ENCODE measurements around the gene MAGEC2. TPM values are rescaled to one million over a fixed set of nuclear protein-coding genes. Genes with fewer than 3 reads are reported as not detected.

MAGEC2 gene
- total RNA-seq (2022) (not detected in 2 replicates), Bru-seq, nascent RNA (not detected), BruChase-seq, experiment 1, labeled RNA remaining after a 6-hour chase (not detected), BruChase-seq, experiment 2, labeled RNA remaining after a 2-hour chase (not detected)
- long read RNA-seq = 0 reads

- Mint-ChIP-seq H3K27ac (ENCODE audit: unreplicated experiment) (no peak within 1 kb of the TSS), H3K36me3 (ENCODE audit: insufficient read depth, unreplicated experiment) (no peaks in the 10 kb centered on the region), H3K4me3 (ENCODE audit: low read depth, unreplicated experiment) (no peak within 1 kb of the TSS), H3K4me1 (ENCODE audit: low read depth, unreplicated experiment) (no peaks in the 10 kb centered on the region), H3K27me3 (ENCODE audit: unreplicated experiment) (no peaks in the 10 kb centered on the region), H3K9me3 (ENCODE audit: low read depth, unreplicated experiment) (peaks cover 10% of the 10 kb centered on the region)
- BruUV-seq (replicated peaks) = no TSS peak
- intact Hi-C loops (cut with micrococcal nuclease; ENCODE audit: unreplicated experiment) = no loop called here
- TF ChIP-seq CTCF (IDR thresholded peaks at IDR 0.05; ENCODE audit: unreplicated experiment) = no peak
- CTCF ChIA-PET = no interaction called here
- no peak for DNase-seq
Observed at GRCh38 chrX:142204522-142205433, at the start of gene MAGEC2. Gene MAGEC2, minus strand, starts transcription at chrX:142205290. Its CDS starts 1,303 bp downstream, at chrX:142203987.

- Mint-ChIP-seq H3K27me3 (ENCODE audit: unreplicated experiment) (no peaks in the 10 kb centered on the region), H3K27ac (ENCODE audit: unreplicated experiment) (no peak overlapping the region), H3K4me3 (ENCODE audit: low read depth, unreplicated experiment) (no peak overlapping the region), H3K9me3 (ENCODE audit: low read depth, unreplicated experiment) (peaks cover 3% of the 10 kb centered on the region), H3K36me3 (ENCODE audit: insufficient read depth, unreplicated experiment) (no peaks in the 10 kb centered on the region), H3K4me1 (ENCODE audit: low read depth, unreplicated experiment) (no peaks in the 10 kb centered on the region)
- DNase-seq = no peak
- no peak for TF ChIP-seq CTCF (IDR thresholded peaks at IDR 0.05; ENCODE audit: unreplicated experiment)
- BruUV-seq (replicated peaks) = no TSS peak
- CTCF ChIA-PET = no interaction called here
- intact Hi-C loops (cut with micrococcal nuclease; ENCODE audit: unreplicated experiment) = no loop called here
Observed at GRCh38 chrX:142251680-142252079, 46.6 kb upstream of the MAGEC2 start.

- H3K27ac Mint-ChIP-seq (ENCODE audit: unreplicated experiment) = no peak overlapping the region
- no peak for DNase-seq
- no TSS peak for BruUV-seq (replicated peaks)
- intact Hi-C loops (cut with micrococcal nuclease; ENCODE audit: unreplicated experiment) = no loop called here
- H3K4me3 Mint-ChIP-seq (ENCODE audit: low read depth, unreplicated experiment) = no peak overlapping the region
- no peaks in the 10 kb centered on the region for H3K4me1 Mint-ChIP-seq (ENCODE audit: low read depth, unreplicated experiment)
- no peaks in the 10 kb centered on the region for H3K27me3 Mint-ChIP-seq (ENCODE audit: unreplicated experiment)
- H3K36me3 Mint-ChIP-seq (ENCODE audit: insufficient read depth, unreplicated experiment) = no peaks in the 10 kb centered on the region
- TF ChIP-seq CTCF (IDR thresholded peaks at IDR 0.05; ENCODE audit: unreplicated experiment) = no peak
- peaks cover 2% of the 10 kb centered on the region for H3K9me3 Mint-ChIP-seq (ENCODE audit: low read depth, unreplicated experiment)
- CTCF ChIA-PET = no interaction called here
Observed at GRCh38 chrX:142251202-142251601, 46.1 kb upstream of the MAGEC2 start.

- CTCF ChIA-PET = no interaction called here
- peaks cover 3% of the 10 kb centered on the region for H3K9me3 Mint-ChIP-seq (ENCODE audit: low read depth, unreplicated experiment)
- no peak overlapping the region for H3K27ac Mint-ChIP-seq (ENCODE audit: unreplicated experiment)
- no peak for DNase-seq
- TF ChIP-seq CTCF (IDR thresholded peaks at IDR 0.05; ENCODE audit: unreplicated experiment) = no peak
- H3K36me3 Mint-ChIP-seq (ENCODE audit: insufficient read depth, unreplicated experiment) = no peaks in the 10 kb centered on the region
- no peaks in the 10 kb centered on the region for H3K4me1 Mint-ChIP-seq (ENCODE audit: low read depth, unreplicated experiment)
- no peaks in the 10 kb centered on the region for H3K27me3 Mint-ChIP-seq (ENCODE audit: unreplicated experiment)
- BruUV-seq (replicated peaks) = no TSS peak
- intact Hi-C loops (cut with micrococcal nuclease; ENCODE audit: unreplicated experiment) = no loop called here
- H3K4me3 Mint-ChIP-seq (ENCODE audit: low read depth, unreplicated experiment) = no peak overlapping the region
Observed at GRCh38 chrX:142250502-142250901, 45.4 kb upstream of the MAGEC2 start.
